Suppressor macrophage treated with lipopolysaccharide for 1 hour (primary cell): ENCODE measurements around the gene GRID2IP.
A peak's percentile ranks its signal among the peaks of the same experiment; 100 is the strongest.
"Not testable (repeated sequence)": the region's sequence is repeated elsewhere in the genome, so short reads cannot be mapped to it uniquely, and the experiment has no call there.

Source experiments
- DNase-seq, 3 donors: peaks; one replicate each; pipeline ENCODE4 v3.0.0-alpha.2; 2020 to 2022

The GRID2IP gene

GRCh38 chr7:6551016-6551511 lies at the start of gene GRID2IP:
Gene GRID2IP, minus strand, starts transcription at chr7:6551461. Its CDS starts 25 bp downstream, at chr7:6551436.
- DNase-seq, result no peak

- no peak for DNase-seq
Measured at GRCh38 chr7:6600093-6600492, 48.8 kb upstream of the GRID2IP start.

DNA sequence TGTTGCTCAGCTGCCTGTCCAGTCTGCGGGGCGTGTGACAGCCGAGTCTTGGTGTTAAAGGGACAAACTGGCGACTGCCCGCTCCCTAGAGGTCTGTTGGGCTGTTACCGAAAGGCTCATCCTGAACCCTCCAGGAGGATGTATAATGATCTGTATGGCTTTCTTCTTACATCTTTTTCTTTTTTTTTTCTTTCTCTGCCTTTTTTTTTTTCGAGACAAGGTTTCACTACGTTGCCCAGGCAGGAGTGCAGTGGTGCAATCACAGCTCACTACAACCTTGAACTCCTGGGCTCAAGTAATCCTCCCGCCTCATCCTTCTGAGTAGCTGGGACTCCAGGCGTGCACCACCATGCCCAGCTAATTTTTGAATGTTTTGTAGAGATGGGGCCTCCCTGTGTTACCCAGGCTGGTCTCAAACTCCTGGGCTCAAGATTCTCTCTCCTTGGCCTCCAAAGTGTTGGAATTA lies 39.4 kb upstream of the GRID2IP start:
- DNase-seq, result no peak

DNA sequence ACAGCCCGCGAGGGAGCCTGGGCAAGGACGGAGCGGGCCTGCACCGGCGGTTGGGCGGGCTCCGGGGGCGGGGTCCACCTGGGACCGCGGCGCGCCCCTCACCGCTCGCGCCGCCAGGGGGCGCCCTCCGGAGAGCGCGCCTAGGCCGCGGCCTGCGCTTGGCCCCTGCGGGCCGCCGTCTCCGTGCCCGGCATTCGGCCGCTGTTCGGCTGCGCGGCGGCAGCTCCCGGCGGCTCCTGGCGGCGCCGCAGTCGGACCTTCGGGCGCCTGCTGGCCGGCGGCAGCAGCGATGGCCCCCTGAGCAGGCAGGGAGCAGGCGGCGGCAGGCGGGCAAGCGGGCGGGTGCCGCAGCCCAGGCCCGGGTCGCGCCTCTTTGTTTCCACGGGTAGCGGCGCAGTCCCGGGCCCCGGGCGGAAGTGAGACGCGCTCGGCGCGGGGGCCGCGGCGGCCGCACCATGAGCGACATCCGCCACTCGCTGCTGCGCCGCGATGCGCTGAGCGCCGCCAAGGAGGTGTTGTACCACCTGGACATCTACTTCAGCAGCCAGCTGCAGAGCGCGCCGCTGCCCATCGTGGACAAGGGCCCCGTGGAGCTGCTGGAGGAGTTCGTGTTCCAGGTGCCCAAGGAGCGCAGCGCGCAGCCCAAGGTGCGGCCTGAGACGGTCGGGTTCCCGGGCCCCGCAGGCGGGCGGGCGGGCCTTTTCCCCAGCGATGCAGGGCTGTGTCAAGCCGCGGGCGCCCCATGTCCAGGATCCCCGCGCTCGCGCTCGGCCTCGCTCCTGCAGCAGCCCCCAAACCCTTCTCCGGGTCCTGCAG lies 38.8 kb upstream of the GRID2IP start, which contains the start of gene INTS15:
Gene INTS15 (plus strand): TSS at position 193 of the 816 bp plus-strand sequence. CDS start 263 bp downstream, at position 456.
- peak; percentile 85 to 97 (median 93) for DNase-seq

DNA sequence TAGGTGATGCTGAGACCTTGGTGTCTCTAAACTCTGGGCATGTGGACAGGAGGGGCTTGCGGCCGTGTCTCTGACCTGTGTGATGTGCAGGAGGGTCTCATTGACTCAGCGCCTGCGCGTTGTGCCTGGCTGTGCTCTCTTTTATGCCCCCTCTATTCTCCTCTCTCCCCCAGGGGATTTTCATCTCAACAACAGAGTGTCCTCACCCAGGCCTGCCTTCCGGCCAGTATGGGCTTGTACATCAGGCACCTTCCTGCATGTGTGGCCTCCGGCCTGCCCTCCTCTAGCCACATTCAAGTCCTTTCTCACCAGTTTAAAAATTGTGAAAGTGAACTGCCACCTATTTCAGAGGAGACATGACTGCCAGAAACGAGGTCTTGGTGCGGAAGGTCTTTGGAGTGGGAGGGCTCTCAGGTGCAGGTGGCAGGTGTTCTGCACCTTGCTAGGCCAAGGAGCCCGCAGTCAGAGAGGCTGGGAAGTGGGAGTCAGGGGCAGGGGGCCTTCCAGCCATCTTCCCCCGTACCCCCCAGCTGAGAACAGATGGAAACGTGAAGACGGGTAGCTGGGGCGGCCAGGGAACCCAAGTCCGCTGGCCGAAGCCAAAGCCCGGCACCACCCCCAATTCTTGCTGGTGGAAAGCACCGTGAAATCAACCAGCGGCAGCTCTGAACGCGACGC lies 38.0 kb upstream of the GRID2IP start:
- no peak for DNase-seq

DNA sequence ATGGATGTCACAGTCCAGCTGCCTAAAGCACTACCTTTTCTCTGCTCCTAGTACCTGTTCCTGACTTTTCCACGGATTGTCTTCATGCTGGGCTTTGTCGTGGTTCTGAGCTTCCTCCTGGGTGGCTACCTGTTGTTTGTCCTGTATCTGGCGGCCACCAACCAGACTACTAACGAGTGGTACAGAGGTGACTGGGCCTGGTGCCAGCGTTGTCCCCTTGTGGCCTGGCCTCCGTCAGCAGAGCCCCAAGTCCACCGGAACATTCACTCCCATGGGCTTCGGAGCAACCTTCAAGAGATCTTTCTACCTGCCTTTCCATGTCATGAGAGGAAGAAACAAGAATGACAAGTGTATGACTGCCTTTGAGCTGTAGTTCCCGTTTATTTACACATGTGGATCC lies 37.3 kb upstream of the GRID2IP start:
- DNase-seq, result no peak

DNA sequence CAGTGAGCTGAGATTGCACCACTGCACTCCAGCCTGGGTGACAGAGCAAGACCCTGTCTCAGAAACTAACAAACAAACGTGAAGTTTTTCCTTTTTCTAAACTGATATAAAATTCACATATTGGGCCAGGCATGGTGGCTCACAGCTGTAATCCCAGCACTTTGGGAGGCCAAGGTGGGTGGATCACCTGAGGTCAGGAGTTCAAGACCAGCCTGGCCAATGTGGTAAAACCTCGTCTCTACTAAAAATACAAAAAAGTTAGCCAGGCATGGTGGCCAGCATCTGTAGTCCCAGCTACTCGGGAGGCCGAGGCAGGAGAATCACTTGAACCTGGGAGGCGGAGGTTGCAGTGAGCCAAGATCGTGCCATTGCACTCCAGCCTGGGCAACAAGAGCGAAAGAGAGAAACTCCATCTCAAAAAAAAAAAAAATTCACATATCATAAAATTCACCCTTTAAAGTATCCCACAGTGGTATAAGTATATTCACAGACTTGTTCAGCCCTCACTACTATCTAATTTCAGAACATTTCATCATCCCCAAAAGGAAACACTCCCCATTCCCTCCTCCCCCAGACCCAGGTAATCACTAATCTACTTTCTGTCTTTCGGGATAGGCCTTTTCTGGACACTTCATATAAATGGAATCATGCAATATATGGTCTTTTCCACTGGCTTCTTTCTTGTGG lies 34.6 kb upstream of the GRID2IP start:
- not testable (repeated sequence) for DNase-seq

- DNase-seq, result peak; percentile 83 to 91 (median 86)
Measured at GRCh38 chr7:6579446-6579845, 28.2 kb upstream of the GRID2IP start.

DNA sequence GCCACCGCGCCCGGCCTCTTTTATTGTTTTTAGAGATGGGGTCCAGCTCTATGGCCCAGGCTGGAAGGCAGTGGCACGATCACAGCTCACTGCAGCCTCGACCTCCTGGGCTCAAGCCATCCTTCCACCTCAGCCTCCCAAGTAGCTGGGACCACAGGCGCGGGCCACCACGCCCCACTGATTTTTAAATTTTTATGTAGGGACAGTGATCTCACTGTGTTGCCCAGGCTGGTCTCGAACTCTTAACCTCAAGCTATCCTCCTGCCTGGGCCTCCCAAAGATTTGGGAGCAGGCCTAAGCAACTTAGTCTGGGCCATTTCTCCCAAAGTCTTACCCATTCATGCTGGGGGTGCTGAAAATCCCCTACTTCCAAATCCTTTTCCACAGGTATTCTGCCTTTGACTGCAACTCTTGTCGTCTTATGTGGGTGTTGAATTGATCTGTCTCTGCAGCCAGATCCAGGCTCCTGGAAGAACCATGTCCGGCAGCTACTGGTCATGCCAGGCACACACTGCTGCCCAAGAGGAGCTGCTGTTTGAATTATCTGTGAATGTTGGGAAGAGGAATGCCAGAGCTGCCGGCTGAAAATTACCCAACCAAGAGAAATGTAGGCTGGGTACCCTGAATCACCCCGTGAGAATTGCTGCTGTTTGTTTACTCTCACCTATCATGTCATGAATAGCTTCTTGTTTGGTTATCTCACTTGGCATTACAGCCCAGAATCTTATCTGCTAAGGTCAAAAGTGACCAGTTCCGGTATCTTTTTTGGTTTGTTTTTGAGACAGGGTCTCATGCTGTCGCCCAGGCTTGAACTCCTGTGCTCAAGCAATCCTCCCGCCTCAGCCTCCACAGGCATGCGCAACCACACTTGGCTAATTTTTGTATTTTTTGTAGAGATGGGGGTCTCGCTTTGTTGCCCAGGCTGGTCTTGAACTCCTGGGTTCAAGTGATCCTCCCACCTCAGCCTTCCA lies 27.1 kb upstream of the GRID2IP start:
- DNase-seq, result no peak

DNA sequence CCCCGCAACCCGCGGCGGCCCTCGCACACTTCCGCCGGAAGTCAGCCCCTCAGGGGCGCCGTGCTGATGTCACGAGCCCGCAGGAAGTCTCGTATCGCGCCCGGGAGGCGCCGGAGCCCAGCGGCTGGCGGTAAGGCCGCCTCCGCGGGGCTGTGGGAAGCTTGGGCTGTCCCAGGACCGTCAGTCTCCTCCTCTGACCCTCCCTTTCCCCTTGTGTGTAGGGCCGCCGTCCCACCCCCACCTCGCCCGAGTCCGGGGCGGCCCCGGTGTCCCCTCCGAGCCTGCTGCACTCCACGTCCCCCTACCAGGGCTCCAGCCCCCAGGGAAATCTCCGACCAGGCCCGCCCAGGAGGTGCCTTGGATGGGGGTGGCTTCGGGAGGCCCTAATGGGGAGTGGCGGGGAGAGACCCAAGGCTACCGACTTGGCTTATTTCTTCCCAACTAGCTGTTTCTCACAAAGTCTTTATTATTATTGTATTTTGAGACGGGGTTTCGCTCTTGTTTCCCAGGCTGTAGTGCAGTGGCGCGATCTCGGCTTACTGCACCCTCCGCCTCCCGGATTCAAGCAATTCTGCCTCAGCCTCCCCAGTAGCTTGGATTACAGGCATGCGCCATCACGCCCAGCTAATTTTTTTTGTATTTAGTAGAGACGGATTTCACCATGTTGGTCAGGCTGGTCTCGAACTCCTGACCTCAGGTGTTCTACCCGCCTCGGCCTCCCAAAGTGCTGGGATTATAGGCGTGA lies 26.3 kb upstream of the GRID2IP start, which contains the start of gene ZDHHC4:
Gene ZDHHC4 (plus strand): TSS at position 86 of the 745 bp plus-strand sequence. CDS start 3,108 bp downstream, outside the sequence.
- DNase-seq, result peak; percentile 93 to 96 (median 95)

DNA sequence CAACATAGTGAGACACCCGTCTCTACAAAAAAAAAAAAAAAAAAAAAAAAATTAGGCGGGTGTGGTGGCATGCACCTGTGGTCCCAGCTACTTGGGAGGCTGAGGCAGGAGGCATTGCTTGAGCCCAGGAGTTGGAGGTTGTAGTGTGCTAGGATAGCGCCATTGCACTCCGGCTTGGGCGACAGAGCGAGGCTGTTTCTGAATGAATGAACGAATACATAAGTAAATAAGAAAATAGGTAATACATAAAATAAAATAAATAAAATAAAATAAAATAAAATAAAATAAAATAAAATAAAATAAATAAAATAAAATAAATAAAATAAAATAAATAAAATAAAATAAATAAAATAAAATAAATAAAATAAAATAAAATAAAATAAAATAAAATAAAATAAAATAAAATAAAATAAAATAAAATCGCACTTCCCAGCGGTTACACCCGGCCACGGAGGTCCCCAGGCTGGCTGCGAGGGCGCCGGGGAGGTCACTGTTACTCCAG lies 25.7 kb upstream of the GRID2IP start:
- not testable (repeated sequence) for DNase-seq

GRCh38 chr7:6576024-6576866 lies 25.0 kb upstream of the GRID2IP start:
- DNase-seq, result no peak

- no peak for DNase-seq
Measured at GRCh38 chr7:6575281-6576023, 24.2 kb upstream of the GRID2IP start.

- DNase-seq, result peak; percentile 56 to 65 (median 58)
Measured at GRCh38 chr7:6571160-6571779, 20.0 kb upstream of the GRID2IP start.

- peak; percentile 41 to 74 (median 68) for DNase-seq
Measured at GRCh38 chr7:6567886-6568285, 16.6 kb upstream of the GRID2IP start.

GRCh38 chr7:6565655-6566054 lies 14.4 kb upstream of the GRID2IP start:
- no peak for DNase-seq

DNA sequence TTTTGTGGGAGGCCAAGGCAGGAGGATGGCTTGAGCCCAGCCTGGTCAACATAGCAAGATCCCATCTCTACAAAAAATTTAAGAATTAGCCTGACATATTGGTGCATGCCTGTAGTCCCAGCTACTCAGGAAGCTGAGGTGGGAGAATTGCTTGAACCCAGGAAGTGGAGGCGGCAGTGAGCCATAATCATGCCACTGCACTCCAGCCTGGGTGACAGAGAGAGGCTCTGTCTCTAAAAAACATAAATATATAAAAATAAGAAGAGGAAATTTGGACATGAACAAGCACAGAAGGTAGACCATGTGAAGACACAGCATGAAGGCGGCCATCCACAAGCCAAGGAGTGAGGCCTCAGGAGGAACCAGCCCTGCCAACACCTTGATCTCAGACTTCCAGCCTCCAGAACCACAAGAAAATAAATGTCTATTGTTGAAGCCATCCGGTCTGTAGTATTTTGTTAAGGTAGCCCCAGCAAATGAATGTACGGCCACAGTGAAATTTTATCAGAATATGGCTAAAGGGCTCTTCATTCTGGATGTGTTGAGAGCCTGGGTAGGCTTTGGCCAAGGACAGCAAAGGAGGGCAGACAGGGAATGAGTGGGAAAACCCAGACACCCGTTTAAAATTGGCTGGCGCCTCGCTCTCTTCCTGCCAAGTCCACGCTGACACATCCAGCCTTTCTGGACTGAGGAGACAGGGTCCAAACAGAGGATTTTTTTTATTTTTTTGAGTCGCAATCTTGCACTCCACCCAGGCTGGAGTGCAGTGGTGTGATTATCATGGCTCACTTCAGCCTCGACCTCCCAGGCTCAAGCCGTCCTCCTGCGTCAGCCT lies 12.9 kb upstream of the GRID2IP start:
- peak in 2 of 3 donors; percentile 29 to 44 for DNase-seq
